ENCODE results near the gene RAPSN. TPM values are rescaled to one million over a fixed set of nuclear protein-coding genes. Genes with fewer than 3 reads are reported as not detected.
A peak's percentile ranks its signal among the peaks of the same experiment; 100 is the strongest.

The RAPSN gene
- total RNA-seq, 1 experiment from 2014 or later = 0.17 TPM

- DNase-seq (ENCODE audit: extremely low read depth, low read depth) = no peak
Measured at GRCh38 chr11:47409440-47410369, 39.2 kb downstream of the RAPSN start.

DNA sequence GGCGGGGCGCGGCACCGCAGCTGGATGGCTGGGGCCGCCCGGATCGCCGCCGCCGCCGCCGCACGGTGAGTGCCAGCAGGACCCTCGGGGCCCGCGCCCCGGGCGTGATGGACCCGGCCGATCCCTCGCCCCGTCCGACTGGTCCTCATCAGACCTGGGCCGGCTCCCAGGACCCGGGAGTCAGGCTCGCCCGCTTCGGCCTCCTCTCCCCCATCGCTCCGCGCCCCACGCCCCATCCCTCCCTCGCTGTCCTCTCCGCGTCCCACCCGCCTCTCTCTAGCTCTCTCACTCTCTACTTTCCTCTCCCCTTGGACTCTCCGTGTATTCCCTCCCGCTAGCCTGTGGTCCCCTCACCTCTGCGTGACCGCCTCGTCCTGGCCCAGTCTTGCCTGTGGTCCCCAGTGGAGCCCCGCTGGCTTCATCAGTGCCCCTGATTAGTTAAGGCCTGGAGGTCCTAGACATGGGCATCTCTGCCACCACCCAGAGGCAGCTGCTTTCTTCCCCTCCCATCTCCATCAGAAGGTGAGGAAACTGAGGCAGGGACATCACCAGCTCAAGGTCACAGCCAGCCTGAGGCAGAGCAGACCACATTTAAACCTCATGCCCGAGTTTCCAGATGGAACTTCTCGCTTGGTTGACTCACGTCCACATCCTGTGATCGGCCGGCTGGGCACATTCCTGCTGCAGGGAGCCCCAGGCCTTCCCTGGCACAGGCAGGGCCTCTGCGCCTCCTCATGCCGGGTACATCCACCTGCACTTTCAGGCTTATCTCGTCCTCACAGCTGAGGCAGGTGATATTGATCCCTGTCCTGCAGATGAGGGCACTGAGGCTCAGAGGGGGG lies 40.1 kb downstream of the RAPSN start:
- DNase-seq (ENCODE audit: extremely low read depth, low read depth) = no peak

GRCh38 chr11:47407746-47408590 lies 41.0 kb downstream of the RAPSN start, which contains the start of gene SLC39A13:
Gene SLC39A13, plus strand, starts transcription at chr11:47408590. Its CDS starts 1,505 bp downstream, at chr11:47410095.
- peak; percentile 86 for DNase-seq (ENCODE audit: extremely low read depth, low read depth)

DNA sequence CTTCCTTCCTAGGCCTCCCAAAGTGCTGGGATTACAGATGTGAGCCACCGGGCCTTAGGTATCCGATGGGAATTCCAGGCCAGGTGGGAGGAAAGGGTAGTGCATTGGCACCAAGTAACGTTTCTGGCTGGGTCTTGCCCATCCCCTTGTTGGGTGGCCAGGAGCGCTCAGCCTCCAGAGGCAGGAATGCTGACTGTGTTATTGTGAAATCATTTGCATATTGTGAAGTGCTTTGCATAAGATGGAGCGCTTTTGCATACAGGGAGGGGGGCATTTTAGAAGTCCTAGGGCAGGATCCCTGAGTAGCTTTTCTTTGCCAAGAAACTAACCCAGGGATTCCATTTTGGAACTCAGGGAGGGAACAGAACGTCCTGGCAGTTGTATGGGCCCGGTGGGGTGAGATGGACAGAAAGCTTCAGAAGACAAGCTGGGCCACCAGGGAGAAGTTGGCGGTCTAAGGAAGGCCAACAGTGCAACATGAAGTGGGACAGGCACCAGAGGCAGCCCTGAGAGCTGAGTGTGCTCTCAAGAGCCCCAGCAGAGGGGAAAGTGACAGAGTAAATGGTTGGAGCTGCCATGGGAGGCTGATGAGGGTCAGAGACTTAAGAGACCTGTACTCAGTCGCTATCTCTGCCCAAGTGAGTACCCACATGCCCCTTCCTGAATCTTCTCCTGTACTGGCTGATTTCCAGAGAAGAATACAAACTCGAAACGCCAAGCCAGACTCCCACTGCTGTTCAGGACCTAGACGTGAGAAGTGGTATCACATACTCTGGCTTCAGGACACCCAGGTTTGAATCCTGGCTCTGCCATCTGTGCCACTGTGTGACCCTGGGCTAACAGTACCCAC lies 41.8 kb downstream of the RAPSN start:
- DNase-seq (ENCODE audit: extremely low read depth, low read depth) = no peak

DNA sequence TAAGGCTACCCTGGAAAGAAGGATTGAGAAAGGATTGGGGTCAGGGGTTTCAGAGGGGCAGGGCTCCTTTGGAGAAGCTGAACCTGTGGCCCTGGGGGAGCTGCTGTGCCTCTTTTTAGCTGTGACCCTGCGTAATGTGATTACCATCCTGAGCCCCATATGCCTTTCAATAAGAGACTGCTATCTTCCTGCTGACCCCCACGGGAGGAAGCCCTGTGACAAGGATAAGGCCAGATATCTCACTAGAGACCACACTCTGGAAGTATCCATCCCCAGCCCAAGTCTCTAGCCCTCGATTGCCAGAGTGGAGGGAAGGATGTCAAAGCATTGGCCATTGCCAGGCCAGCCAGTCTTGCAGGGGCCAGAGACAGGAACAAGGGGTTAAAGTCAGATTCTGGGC lies 45.4 kb downstream of the RAPSN start:
- DNase-seq (ENCODE audit: extremely low read depth, low read depth) = no peak

DNA sequence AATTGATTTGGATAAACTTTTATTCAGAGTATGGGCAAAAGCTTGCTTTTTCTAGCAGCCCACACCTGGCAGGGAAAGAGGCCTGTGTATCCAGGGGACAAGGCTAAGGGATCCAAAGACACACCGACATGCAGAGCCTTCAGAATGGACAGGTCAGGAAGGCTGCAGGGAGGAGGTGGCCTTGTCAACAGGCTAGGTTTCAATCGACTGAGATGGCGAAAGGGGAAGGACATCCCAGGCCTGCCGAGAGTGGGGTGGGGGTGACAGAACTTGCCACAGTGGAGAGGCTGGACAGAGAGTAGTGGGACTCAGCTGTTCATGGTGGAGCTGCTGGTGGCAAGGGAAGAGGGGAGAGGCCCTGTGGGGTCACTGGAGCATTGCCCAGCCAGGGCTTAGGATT lies 45.8 kb downstream of the RAPSN start:
- DNase-seq (ENCODE audit: extremely low read depth, low read depth) = no peak

DNA sequence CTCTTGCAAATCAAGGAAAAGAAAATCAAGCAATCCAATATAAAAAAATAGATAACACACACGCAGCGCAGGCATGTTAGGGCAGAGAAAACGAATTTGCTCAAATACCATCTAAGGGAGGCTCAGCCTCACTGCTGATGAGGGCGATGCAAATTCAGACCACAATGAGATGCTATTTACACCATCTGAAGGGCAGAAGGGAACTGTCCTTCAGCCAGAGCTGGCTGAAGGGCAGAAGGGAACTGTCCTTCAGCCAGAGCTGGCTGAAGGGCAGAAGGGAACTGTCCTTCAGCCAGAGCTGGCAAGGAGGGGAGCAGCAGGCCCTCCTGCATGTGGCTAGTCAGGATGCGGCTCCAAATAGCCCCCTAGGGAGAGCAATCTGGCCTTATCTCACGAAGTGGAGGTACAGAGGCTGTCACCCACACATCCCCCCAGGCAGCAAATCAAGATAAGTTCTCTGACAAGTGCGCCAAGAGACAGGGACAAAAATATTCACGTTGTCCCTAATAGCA lies 48.1 kb downstream of the RAPSN start:
- no peak for DNase-seq (ENCODE audit: extremely low read depth, low read depth)

GRCh38 chr11:47399860-47400767 lies 48.8 kb downstream of the RAPSN start:
- no peak for DNase-seq (ENCODE audit: extremely low read depth, low read depth)

GRCh38 chr11:47398551-47398950 lies 50.4 kb downstream of the RAPSN start:
- DNase-seq (ENCODE audit: extremely low read depth, low read depth) = no peak

DNA sequence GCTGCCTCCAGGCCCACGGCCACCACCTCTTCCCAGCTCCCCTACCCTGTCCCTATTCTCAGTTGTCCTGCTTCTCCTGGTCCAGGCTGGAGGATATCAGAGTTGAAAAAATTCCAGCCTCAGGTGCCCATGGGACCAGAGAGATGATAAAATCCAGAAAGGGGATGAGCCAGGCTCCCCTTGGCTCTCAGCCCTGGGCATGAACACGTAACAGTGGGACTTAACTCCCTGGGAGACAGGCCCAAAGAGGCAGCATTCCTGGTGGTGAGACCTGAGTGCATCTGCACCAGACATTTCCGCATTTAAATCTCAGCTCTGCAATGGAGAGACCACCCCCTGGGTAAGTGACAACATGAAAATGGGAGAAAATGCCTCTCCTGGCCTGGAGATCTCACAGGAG lies 50.9 kb downstream of the RAPSN start:
- no peak for DNase-seq (ENCODE audit: extremely low read depth, low read depth)

- no peak for DNase-seq (ENCODE audit: extremely low read depth, low read depth)
Measured at GRCh38 chr11:47396049-47396320, 53.0 kb downstream of the RAPSN start.

GRCh38 chr11:47395223-47396048 lies 53.5 kb downstream of the RAPSN start:
- no peak for DNase-seq (ENCODE audit: extremely low read depth, low read depth)

DNA sequence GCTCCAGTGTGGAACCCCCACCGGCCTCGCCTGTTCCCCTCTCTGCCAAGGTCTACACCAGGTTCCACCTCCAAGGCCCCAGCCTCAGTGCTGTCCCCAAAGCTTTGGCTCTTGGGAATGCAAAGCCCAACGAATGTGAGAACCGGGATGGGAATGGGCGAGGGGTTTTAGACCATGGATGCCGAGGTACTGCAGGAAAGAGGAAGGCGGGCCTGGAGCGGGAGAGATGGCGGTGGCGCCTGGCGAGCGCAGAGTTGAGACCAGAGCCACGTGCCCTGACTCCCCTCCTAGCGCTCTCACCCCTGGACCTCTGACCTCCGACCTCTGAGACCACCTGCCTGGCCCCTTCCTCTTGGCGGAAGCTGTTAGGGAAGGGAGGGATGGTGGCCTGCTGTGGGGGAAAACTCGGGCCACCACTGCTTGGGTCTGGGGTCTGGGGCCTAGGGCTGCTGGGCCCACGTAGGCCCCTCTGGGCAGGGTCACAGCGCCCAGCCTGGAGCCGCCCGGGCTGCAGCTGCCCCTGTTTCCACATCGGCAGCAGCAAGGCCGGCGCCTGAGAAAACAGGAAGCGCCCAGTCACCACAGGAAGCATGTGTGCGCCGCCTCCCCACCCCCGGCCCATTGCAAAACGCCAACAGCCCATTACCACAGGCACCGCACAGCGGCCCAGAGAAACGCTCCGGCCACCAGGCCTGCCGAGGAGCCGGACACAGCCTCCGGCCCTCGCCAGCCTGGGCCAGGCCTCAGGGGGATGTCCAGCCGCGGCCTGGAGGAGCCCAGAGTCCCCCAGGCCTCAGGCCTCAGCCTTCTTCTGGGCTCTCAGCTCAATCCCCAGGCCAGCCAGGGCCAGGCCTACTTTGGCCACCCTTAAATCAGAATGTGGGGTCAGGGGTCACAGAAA lies 54.4 kb downstream of the RAPSN start:
- no peak for DNase-seq (ENCODE audit: extremely low read depth, low read depth)

DNA sequence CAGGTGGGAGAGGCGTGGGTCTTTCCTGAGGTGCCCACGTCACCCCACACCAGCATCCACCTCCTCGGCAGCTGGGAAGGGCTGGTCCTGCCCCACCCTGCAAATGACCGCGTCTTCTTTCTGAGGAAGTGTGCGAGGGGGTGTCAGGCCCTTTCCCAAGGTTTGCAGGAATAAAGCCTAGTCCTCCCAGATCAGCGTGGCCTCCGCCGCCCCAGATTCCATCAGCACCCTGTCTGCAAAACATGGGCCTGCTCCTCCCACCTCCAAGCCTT lies 55.0 kb downstream of the RAPSN start:
- no peak for DNase-seq (ENCODE audit: extremely low read depth, low read depth)

- no peak for DNase-seq (ENCODE audit: extremely low read depth, low read depth)
Measured at GRCh38 chr11:47393163-47394049, 55.5 kb downstream of the RAPSN start.

DNA sequence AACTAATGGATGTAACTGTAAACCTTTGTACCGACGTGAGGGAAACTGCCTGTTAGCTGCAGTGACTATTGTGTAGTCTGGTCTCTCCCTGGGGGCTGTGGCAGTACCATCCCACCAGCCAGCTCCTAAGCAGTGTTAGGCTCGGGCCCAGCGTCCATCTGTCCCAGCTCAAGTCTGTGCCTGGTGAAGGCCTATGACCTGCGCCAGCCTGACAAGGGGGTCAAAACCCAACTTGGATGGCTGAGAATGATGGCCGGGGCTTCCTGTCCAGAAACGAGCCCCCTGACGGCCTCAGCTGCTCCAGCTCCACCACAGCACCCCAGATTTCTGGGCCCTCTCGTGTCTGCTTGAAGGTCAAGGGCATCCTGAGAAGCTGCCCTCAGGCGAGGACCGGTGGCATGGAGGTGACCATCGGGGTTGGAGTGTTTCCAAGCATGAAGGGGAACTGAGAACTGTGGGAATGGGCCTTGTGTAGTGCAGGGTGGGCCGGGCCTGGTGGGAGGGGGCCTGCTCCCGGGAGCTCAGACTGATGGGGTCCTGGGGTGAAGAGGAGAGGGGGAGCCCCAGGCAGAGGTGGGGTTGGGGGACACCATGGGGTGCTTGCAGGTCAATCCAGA lies 56.3 kb downstream of the RAPSN start:
- DNase-seq (ENCODE audit: extremely low read depth, low read depth) = no peak

All from NCI-H460 (cell line).